Vagina (tissue), 2 donors: ENCODE results near the gene GYPE. TPM values are rescaled to one million over a fixed set of nuclear protein-coding genes. Genes with fewer than 3 reads are reported as not detected.
"Not testable (repeated sequence)": the region's sequence is repeated elsewhere in the genome, so short reads cannot be mapped to it uniquely, and the experiment has no call there.

Source experiments
- DNase-seq, 2 donors: peaks; one replicate each; pipeline ENCODE4 v3.0.0-alpha.2; 2017; ENCODE audit errors: extremely low spot score in 2 of 2
- H3K27ac ChIP-seq: fragments of 200-600 bp; sonication (generic); one replicate; pipeline ENCODE4 v1.5.1; 2019
- H3K27me3 ChIP-seq: fragments of 200-600 bp; sonication (generic); one replicate; pipeline ENCODE4 v1.5.1; 2019
- H3K36me3 ChIP-seq, 2 donors: fragments of 200-600 bp; sonication (generic); one replicate each; pipeline ENCODE4 v1.5.1; 2017 to 2019
- H3K4me1 ChIP-seq: fragments of 200-600 bp; sonication (generic); one replicate; pipeline ENCODE4 v1.5.1; 2019
- H3K4me3 ChIP-seq, 2 donors: fragments of 200-600 bp; sonication (generic); 1 replicate in 1 of 2; 2 replicates in 1 of 2; pipeline ENCODE4 v1.5.1; 2016 to 2019
- H3K9me3 ChIP-seq: fragments of 200-600 bp; sonication (generic); one replicate; pipeline ENCODE4 v1.5.1; 2019
- intact Hi-C: fragments of 100-400 bp; cut with DNase I; formaldehyde crosslinking; loops from one replicate; pipeline ENCODE4 v1.15.1; 2023
- total RNA-seq: library from RNA; depleted of rRNA; stranded (reverse); fragments of >200 nt; gene quantifications from one replicate; pipeline ENCODE4 v1.2.3, GENCODE V29; 2016

The GYPE gene
- total RNA-seq, 1 donor from 2014 or later = not detected

DNA sequence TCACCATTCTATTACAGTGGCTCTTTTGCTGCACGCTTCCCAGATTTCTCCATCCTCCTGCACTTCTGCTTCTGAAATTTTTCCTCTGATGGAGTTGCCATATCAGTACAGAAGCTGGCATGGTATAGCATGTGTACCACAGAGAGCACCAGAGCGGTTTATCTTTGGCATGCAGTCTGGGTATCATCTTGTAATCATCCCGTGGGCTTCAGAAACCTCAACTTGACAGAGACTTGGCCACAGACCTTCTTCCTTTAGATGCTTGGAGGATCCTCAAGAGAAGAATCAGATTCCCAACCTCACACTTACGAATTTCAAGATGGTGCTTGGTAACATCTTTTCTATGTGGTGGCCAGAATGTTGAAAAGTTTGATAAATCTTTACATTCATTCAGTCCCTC lies 71.2 kb downstream of the GYPE start:
- H3K27me3 ChIP-seq, H3K27ac ChIP-seq, intact Hi-C loops, H3K4me1 ChIP-seq, DNase-seq, H3K9me3 ChIP-seq, H3K36me3 ChIP-seq, H3K4me3 ChIP-seq: not testable (repeated sequence)

DNA sequence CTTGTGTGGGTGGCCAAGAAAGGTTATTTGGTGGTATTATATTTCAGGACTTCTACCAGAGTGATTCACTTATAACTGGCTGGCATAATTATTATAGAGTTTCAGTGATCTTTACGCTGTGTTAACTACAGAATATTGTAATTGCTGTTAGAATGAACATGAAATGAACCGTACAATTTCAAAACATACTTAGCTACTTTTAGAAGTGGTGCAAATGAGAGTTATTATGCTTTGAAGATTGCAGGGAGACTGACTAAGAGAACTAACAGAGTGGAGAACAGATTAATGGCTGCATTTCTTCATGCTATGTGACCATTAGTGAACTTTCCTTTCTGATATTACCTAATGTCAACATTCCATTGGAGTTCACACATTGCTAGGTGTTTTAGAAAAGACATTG lies 71.7 kb downstream of the GYPE start:
- H3K27me3 ChIP-seq, DNase-seq, H3K36me3 ChIP-seq, H3K9me3 ChIP-seq, H3K27ac ChIP-seq, H3K4me1 ChIP-seq, H3K4me3 ChIP-seq, intact Hi-C loops: not testable (repeated sequence)

- H3K4me3 ChIP-seq, H3K27me3 ChIP-seq, H3K9me3 ChIP-seq, DNase-seq, H3K27ac ChIP-seq, H3K4me1 ChIP-seq, intact Hi-C loops, H3K36me3 ChIP-seq: not testable (repeated sequence)
These were observed 74.8 kb downstream of the GYPE start for GRCh38 chr4:143830576-143830975.

GRCh38 chr4:143829239-143829620 lies 76.1 kb downstream of the GYPE start:
- DNase-seq, H3K4me1 ChIP-seq, H3K4me3 ChIP-seq, intact Hi-C loops, H3K9me3 ChIP-seq, H3K27me3 ChIP-seq, H3K27ac ChIP-seq, H3K36me3 ChIP-seq: not testable (repeated sequence)

Other genes with a start within 250 kb of the GYPE start
- gene FREM3, start 204.9 kb downstream of the GYPE start, total RNA-seq = not detected
- gene GYPB, start 113.8 kb upstream of the GYPE start, total RNA-seq = not detected
- not detected for gene GYPA, start 235.2 kb upstream of the GYPE start, total RNA-seq